RWPE2 (cell line): ENCODE results near the gene NPM1.

Experiments
- ATAC-seq: fragments of 200-7000 bp; cut with Tn5 transposase; 3 replicates; pipeline ENCODE4 v1.9.1; 2021; ENCODE audit warnings: low read depth
- DNase-seq: peaks from one replicate; pipeline ENCODE4 v3.0.0-alpha.2; 2020; ENCODE audit warnings: low spot score
- H3K27ac ChIP-seq: fragments of 450-650 bp; 2 replicates; pipeline ENCODE4 v1.5.1; 2017; ENCODE audit warnings: mild to moderate bottlenecking; ENCODE audit not compliant: poor library complexity, severe bottlenecking
- H3K27me3 ChIP-seq: fragments of 250-450 bp; sonication (Bioruptor Pico); 2 replicates; pipeline ENCODE4 v1.5.1; 2021; ENCODE audit warnings: mild to moderate bottlenecking, moderate library complexity; ENCODE audit not compliant: insufficient read depth, poor library complexity, severe bottlenecking
- H3K36me3 ChIP-seq: fragments of 250-450 bp; sonication (Bioruptor Pico); 2 replicates; pipeline ENCODE4 v1.5.1; 2020; ENCODE audit warnings: low read depth, mild to moderate bottlenecking, moderate library complexity
- H3K4me1 ChIP-seq: fragments of 250-450 bp; sonication (Bioruptor Pico); 2 replicates; pipeline ENCODE4 v1.5.1; 2021; ENCODE audit warnings: mild to moderate bottlenecking, moderate library complexity; ENCODE audit not compliant: insufficient read depth, poor library complexity, severe bottlenecking
- H3K4me3 ChIP-seq: fragments of 250-450 bp; sonication (Bioruptor Pico); 2 replicates; pipeline ENCODE4 v1.5.1; 2021; ENCODE audit warnings: mild to moderate bottlenecking, moderate library complexity; ENCODE audit not compliant: severe bottlenecking
- H3K9me3 ChIP-seq: fragments of 250-450 bp; sonication (Bioruptor Pico); 2 replicates; pipeline ENCODE4 v1.5.1; 2021; ENCODE audit warnings: mild to moderate bottlenecking, moderate library complexity; ENCODE audit not compliant: severe bottlenecking
- CTCF ChIP-seq: fragments of 450-650 bp; IDR thresholded peaks from one replicate; pipeline ENCODE4 v1.5.1; 2017; ENCODE audit warnings: mild to moderate bottlenecking, moderate library complexity; ENCODE audit not compliant: poor library complexity, severe bottlenecking

NPM1 gene

GRCh38 chr5:171442287-171443042, 54.8 kb downstream of the NPM1 start:
- ATAC-seq (no peak), DNase-seq (peak; percentile 42)
- H3K36me3 ChIP-seq, result no peaks in the 10 kb centered on the region
- TF ChIP-seq CTCF, result no peak
- no peaks in the 10 kb centered on the region for H3K4me1 ChIP-seq
- no peaks in the 10 kb centered on the region for H3K27me3 ChIP-seq
- H3K9me3 ChIP-seq, result no peaks in the 10 kb centered on the region
- H3K4me3 ChIP-seq, result no peak overlapping the region
- H3K27ac ChIP-seq, result no peak overlapping the region

GRCh38 chr5:171444582-171444981, 56.9 kb downstream of the NPM1 start:
- no peak overlapping the region for H3K27ac ChIP-seq
- DNase-seq (peak; percentile 51), ATAC-seq (peak; percentile 42; the same call in 2 of the 3 replicates)
- H3K36me3 ChIP-seq, result no peaks in the 10 kb centered on the region
- H3K27me3 ChIP-seq, result no peaks in the 10 kb centered on the region
- no peaks in the 10 kb centered on the region for H3K9me3 ChIP-seq
- no peaks in the 10 kb centered on the region for H3K4me1 ChIP-seq
- no peak for TF ChIP-seq CTCF
- H3K4me3 ChIP-seq, result no peak overlapping the region

GRCh38 chr5:171445644-171446516, 58.2 kb downstream of the NPM1 start:
- Histone ChIP-seq H3K36me3 (no peaks in the 10 kb centered on the region), H3K4me1 (no peaks in the 10 kb centered on the region), H3K27ac (no peak overlapping the region), H3K27me3 (no peaks in the 10 kb centered on the region), H3K4me3 (no peak overlapping the region), H3K9me3 (no peaks in the 10 kb centered on the region)
- TF ChIP-seq CTCF, result no peak
- ATAC-seq, result no peak
- no peak for DNase-seq

GRCh38 chr5:171447226-171447625, 59.6 kb downstream of the NPM1 start:
- DNase-seq (no peak), ATAC-seq (no peak)
- Histone ChIP-seq H3K36me3 (no peaks in the 10 kb centered on the region), H3K4me3 (no peak overlapping the region), H3K27me3 (no peaks in the 10 kb centered on the region), H3K27ac (no peak overlapping the region), H3K4me1 (no peaks in the 10 kb centered on the region), H3K9me3 (no peaks in the 10 kb centered on the region)
- TF ChIP-seq CTCF, result no peak
